Activated gamma-delta T cell (primary cell): ENCODE measurements around the gene DSN1.
A peak's percentile ranks its signal among the peaks of the same experiment; 100 is the strongest.

Experiments
- DNase-seq: peaks from one replicate; lab custom pipeline; 2025; lab: John Stamatoyannopoulos, UW

Gene DSN1

GRCh38 chr20:36756496-36756895, 17.1 kb downstream of the DSN1 start:
- no peak for DNase-seq

GRCh38 chr20:36754656-36755222, 18.8 kb downstream of the DSN1 start:
- no peak for DNase-seq

GRCh38 chr20:36752582-36752981, 21.0 kb downstream of the DSN1 start:
- DNase-seq: no peak

GRCh38 chr20:36745927-36746659, 27.5 kb downstream of the DSN1 start, which contains the start of gene NDRG3:
Gene NDRG3 (minus strand): TSS chr20:36746090. CDS start chr20:36721735, 24,355 bp downstream.
- DNase-seq: peak; percentile 83

- no peak for DNase-seq
These were observed 28.2 kb downstream of the DSN1 start for GRCh38 chr20:36745234-36745926.

GRCh38 chr20:36744764-36745191, 28.8 kb downstream of the DSN1 start:
- no peak for DNase-seq

- no peak for DNase-seq
These were observed 29.3 kb downstream of the DSN1 start for GRCh38 chr20:36744243-36744642.

- DNase-seq: no peak
These were observed 31.0 kb downstream of the DSN1 start for GRCh38 chr20:36742558-36742957.

GRCh38 chr20:36741072-36741471, 32.5 kb downstream of the DSN1 start:
- no peak for DNase-seq

GRCh38 chr20:36737183-36737499, 36.4 kb downstream of the DSN1 start:
- no peak for DNase-seq

GRCh38 chr20:36736451-36737182, 36.9 kb downstream of the DSN1 start:
- DNase-seq: no peak

- DNase-seq: no peak
These were observed 41.1 kb downstream of the DSN1 start for GRCh38 chr20:36732456-36732855.

- no peak for DNase-seq
These were observed 44.6 kb downstream of the DSN1 start for GRCh38 chr20:36728986-36729385.

GRCh38 chr20:36726168-36726567, 47.4 kb downstream of the DSN1 start:
- DNase-seq: no peak

- DNase-seq: no peak
These were observed 53.1 kb downstream of the DSN1 start for GRCh38 chr20:36720510-36720909.

- DNase-seq: no peak
These were observed 55.9 kb downstream of the DSN1 start for GRCh38 chr20:36717657-36718056.

- no peak for DNase-seq
These were observed 56.5 kb downstream of the DSN1 start for GRCh38 chr20:36717021-36717420.

- no peak for DNase-seq
These were observed 60.8 kb downstream of the DSN1 start for GRCh38 chr20:36712775-36713174.

- no peak for DNase-seq
These were observed 64.4 kb downstream of the DSN1 start for GRCh38 chr20:36709126-36709525.

- DNase-seq: no peak
These were observed 70.0 kb downstream of the DSN1 start for GRCh38 chr20:36703530-36703929.
